Inferior parietal cortex (tissue), 1 donor: Measurements from ENCODE around the gene GRIK1.
"Not testable (repeated sequence)": the region's sequence is repeated elsewhere in the genome, so short reads cannot be mapped to it uniquely, and the experiment has no call there.

Experiments used
- DNase-seq: peaks from one replicate; pipeline ENCODE4 v3.0.0-alpha.2; 2016; ENCODE audit errors: extremely low spot score

Gene GRIK1

GRCh38 chr21:29610779-29611360 lies 328.9 kb downstream of the GRIK1 start:
- no peak for DNase-seq

GRCh38 chr21:29606613-29607012 lies 333.2 kb downstream of the GRIK1 start:
- no peak for DNase-seq

DNA sequence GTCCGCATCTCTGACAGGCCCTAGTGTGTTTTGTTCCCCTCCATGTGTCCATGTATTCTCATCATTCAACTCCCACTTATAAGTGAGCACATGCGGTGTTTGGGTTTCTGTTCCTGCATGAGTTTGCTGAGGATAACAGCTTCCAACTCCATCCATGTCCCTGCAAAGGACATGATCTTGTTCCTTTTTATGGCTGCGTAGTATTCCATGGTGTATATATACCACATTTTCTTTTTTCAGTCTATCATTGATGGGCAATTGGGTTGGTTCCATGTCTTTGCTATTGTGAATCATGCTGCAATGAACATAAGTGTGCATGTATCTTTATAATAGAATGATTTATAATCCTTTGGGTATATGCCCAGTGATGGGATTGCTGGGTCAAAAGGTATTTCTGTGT lies 334.6 kb downstream of the GRIK1 start:
- DNase-seq, result not testable (repeated sequence)

- no peak for DNase-seq
Observed at GRCh38 chr21:29604076-29604475, 335.7 kb downstream of the GRIK1 start.

DNA sequence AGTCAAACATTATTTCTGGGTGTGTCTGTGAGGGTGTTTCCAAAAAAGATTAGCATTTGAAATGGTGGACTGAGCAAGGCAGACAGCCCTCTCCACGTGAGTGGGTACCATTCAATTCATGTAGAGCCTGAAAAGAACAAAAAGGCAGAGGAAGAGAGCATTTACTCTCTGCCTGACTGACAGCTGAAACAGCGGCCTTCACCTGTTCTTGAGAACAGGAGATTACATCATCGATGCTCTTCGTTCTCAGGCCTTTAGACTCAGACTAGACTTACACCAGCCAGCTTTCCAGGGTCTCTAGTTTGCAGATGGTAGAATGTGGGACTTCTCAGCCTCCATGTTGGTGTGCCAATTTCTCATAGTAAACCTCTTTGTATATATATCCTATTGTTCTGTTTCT lies 338.7 kb downstream of the GRIK1 start:
- no peak for DNase-seq

GRCh38 chr21:29586696-29587095 lies 353.1 kb downstream of the GRIK1 start:
- no peak for DNase-seq

- DNase-seq, result no peak
Observed at GRCh38 chr21:29585462-29585861, 354.3 kb downstream of the GRIK1 start.

- DNase-seq, result no peak
Observed at GRCh38 chr21:29583424-29583924, 356.3 kb downstream of the GRIK1 start.

DNA sequence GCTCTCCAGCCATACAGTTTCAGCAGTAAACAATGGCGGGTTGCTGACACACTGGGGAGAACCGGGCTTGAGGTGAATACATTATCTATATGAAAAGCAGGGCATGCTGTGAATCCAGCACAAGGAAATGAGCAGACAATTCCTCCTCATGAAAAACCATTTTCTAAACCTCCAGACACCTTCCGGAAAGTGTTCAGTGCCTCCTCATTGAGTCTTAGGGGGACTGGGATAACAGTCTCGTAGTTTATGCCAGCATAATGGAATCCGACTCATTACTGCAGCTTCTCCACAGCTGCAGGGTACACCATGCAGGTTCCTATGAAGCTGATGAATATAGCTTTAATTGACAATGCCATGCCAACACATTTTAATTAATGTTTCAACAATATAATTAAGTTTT lies 356.9 kb downstream of the GRIK1 start:
- no peak for DNase-seq

GRCh38 chr21:29581393-29581792 lies 358.4 kb downstream of the GRIK1 start:
- DNase-seq, result no peak

GRCh38 chr21:29580732-29581285 lies 359.0 kb downstream of the GRIK1 start:
- DNase-seq, result no peak

DNA sequence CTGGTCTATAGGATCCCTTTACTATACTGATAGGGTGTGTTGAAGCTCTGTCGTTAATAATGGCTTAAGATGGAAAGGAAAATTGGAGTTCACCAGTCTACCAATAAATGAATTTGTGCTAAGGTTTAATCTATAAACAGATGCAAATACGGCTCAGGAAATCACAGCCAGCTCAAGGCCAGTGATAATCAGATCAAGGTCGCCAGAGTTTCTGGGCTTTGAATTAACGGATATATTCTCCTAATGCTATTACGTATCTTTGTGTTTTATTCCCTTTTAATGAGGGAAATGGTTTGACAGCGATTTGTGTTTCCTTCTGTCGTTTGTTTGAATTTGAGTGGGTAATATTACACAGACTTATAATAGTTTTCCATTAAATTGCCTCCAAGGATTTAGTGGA lies 361.5 kb downstream of the GRIK1 start:
- DNase-seq, result no peak

- no peak for DNase-seq
Observed at GRCh38 chr21:29571949-29572348, 367.8 kb downstream of the GRIK1 start.

GRCh38 chr21:29568020-29568697 lies 371.6 kb downstream of the GRIK1 start:
- DNase-seq, result no peak

DNA sequence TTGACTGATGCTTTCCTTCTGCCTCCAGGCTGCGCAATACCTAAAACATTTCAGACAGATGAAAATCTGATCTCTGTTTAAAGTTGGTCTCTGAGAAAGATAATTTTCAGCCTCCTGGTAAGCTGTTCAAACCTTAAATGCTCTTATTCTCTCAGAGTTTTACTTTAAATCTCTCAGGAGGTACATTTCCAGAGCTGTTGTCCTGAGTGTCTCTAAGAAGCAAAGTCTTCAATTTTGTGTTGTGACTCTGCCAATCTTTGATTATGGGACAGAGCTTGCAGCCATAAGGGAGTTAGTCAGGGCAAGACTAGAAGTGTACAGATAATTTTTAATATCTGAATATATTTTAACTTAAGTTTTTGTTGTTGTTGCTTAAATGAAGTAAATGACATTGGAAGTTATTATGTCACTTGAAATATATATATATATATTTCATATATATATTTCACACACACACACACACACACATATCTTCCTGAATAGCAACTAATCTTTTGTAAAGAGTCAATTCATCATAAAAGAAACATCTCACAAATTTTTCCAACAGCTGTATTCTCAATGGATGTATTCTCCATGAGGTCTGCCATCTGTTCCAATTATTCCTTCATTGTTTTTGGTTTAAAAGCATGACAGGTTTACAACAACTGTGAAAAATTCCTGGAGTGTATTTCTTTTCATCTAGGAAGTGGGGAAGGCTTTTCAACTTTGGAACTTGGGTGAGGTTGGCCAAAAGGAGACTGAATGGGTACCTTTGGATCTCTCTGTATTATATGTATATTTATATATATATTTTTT lies 381.7 kb downstream of the GRIK1 start:
- no peak for DNase-seq

DNA sequence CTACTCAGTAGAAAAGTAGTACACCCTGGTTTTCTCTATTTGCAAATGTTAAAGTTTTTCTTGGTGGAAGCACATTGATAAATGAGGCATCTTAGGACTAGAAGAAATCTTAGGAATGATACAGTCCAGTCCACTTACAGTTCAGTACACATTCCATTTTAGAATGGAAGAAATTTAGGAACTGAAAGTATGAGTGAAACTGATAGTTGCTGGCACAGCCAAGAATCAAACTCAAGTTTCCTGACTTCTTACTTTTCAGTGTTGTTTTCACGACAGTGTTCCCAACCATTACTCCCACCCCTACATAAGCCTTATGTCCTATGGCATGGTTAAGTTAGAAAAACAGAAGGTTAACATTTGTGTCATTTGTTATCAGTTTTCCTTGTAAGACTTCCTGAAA lies 382.6 kb downstream of the GRIK1 start:
- DNase-seq, result no peak

DNA sequence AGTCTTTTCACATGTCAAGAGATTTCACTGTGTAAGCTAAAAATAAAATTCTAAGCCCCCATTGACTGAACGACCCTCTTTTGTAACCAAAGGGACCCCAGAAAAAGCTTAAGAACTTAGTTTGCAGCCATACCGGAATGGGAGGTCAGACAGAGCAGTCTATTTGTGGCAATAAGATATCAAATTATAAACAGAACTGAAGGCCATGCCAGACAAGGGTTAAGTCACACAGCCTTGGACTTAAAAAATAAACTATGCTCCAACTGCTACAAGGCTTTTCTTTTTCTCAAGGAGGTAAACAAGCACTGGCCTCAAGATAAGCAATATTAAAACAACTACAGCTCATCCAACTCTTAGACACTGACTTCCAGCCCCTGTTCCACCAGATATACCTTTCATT lies 384.2 kb downstream of the GRIK1 start:
- DNase-seq, result no peak

- DNase-seq, result no peak
Observed at GRCh38 chr21:29550205-29550604, 389.6 kb downstream of the GRIK1 start.

- no peak for DNase-seq
Observed at GRCh38 chr21:29549614-29550013, 390.2 kb downstream of the GRIK1 start.

- DNase-seq, result no peak
Observed at GRCh38 chr21:29547998-29548397, 391.8 kb downstream of the GRIK1 start.

DNA sequence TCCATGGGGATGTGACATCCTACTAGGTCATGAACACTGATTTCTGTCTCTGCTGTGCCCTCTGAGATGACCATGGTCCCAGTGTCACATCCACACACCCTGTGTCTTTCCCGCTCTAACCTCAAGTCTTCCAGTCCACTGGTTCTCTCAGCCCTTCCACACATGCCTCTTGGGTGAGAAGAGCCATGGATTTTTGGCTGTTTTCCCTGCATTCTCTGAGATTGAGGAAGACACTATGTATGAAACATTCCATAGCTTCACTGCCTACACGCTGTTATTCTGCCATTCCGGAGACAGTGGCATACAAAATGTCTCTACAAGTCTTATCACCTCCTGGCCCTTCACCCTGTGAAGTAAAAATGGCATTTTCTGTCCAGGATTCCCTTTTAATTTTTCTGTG lies 393.7 kb downstream of the GRIK1 start:
- DNase-seq, result no peak

- no peak for DNase-seq
Observed at GRCh38 chr21:29540289-29540688, 399.5 kb downstream of the GRIK1 start.

DNA sequence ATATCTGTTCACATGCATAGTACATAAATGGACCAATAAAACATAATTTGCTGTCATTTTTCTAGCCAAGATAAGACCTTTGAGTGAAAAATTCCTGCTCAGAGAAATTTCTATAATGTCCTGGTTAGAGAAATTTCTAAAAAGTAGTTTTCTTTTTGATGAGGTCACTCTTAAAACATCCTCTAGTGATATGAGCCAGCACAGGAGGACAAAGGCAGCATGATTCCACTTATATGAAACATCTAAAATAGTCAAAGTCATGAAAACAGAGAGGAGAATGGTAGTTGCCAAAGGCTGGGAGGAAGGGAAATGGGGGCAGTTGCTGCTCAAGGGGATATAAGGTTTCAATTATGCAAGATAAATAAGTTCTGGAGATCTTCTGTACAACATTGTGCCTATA lies 401.7 kb downstream of the GRIK1 start:
- DNase-seq, result no peak
